CD4-positive, alpha-beta T cell treated with Interferon alpha-2 for 1 hour (primary cell): ENCODE measurements around the gene PIEZO2.

Source experiments
- DNase-seq, 2 donors: peaks; one replicate each; pipeline ENCODE4 v3.0.0-alpha.2; 2020 to 2022

The PIEZO2 gene

DNA sequence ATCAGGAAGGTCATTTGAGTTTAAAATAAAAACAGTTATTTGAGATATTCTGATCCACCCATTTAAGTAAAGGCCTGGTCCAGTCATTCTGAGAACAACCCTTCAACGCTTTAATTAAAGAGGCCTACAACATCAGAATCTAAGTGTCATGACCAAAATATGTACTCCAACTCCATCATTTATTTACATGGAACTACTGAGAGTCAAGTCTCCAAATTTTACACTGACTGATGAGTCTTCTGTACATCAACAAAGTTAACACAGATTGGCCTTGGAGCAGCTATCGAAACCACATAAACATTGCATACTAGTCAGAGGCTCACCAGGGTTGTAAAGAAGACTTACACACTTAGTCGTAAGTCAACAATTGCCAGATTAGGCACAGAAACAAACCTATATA, 37.1 kb downstream of the PIEZO2 start:
- no peak for DNase-seq

DNA sequence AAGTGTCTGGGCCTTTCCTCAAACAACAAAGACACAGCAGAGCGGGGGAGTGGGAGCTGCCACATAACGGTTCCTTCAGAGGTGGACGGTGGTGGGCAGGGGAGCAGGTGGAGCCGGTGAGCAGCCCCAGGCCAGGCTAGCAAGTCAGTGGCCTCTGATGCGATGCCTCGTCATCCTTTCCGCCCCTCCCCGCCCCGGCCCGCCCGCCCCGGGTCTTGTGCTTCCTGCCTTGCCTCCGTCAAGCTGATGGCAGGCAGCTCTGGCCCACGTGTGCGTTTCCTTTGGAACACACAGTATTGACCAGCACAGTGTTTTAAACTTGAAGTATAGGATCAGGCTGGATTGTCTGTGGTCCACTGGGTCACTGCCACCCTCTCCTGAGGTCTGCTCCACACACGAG, 38.9 kb downstream of the PIEZO2 start:
- DNase-seq, result no peak

- no peak for DNase-seq
Measured at GRCh38 chr18:11108947-11109346, 40.4 kb downstream of the PIEZO2 start.

DNA sequence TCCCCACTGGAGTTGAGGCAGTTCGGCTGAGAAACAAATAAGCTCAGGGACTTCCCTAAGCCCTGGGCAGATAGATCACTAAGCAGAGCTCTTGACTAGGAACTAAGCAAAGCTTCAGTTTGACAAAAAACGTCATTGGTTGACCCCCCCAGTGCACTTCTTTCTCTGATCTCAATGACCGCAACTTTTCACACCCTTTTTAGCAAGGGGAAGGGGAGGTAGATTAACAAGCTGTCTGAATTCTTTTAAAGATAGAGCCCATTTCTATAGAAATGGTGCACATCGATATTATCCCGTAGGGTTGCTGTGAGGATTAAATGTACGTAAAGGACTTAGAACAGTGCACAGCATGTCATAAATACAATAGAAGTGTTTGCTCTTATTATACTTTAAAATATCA, 42.5 kb downstream of the PIEZO2 start:
- no peak for DNase-seq

DNA sequence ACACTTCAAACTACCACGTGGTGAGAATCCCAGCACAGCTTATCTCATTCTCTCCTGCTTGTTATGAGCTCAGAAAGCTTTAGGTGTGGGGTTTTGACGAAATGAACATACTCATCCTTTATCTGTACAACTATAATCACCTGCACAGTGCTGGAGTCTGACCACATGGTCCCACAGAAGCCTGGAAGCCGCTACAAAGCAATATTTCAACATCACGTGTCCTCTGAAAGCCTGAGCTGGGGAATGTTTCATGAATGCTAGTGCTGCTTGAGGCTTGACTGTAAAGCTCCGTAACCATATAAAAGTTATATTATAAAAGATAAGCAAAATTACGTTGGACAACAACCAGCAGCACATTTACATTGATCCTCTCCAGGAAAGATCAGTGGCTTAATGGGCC, 43.9 kb downstream of the PIEZO2 start:
- no peak for DNase-seq

DNA sequence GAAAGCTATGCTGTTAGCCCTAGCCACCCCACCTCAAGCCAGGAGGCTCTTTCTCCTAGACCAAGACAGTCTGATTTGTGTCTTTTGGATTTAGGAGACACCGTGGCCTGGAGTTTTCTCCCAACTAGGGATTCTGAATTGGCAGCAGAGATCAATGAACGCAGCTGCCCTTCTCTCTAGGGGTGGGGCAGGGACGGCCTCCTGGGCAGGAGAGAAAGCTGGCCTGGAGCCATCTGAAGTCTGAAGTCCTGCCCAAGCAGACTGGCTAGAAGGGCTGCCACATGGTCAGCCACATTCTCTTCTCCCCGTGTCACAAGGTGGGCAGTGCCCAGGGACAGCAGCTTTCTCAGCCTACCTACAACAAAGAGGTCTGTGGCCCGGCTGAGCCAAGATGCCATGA, 45.1 kb downstream of the PIEZO2 start:
- no peak for DNase-seq

GRCh38 chr18:11096839-11097750, 52.3 kb downstream of the PIEZO2 start:
- no peak for DNase-seq

GRCh38 chr18:11096411-11096810, 53.0 kb downstream of the PIEZO2 start:
- DNase-seq, result no peak

GRCh38 chr18:11095674-11096293, 53.6 kb downstream of the PIEZO2 start:
- DNase-seq, result no peak

- DNase-seq, result no peak
Measured at GRCh38 chr18:11095211-11095610, 54.2 kb downstream of the PIEZO2 start.

DNA sequence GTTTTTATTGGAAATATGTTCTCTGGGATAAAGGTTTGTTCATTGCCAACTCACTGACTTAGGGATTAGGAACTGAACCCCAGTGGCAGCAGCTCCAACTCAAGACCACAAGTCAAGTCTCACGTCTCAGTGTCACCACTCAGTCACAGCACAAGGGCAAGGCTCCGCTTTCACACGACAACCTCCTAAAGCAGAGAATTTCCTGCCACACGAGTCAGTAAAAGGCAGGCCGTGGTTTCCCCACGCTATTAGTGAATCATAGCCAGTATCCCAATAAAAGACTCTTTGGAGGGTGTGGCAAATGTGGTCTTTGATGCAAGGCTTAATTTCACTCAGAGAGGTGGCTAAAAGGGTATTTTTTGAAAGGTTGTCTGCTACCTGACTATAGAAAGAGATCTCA, 57.6 kb downstream of the PIEZO2 start:
- DNase-seq, result no peak

GRCh38 chr18:11089931-11090715, 59.2 kb downstream of the PIEZO2 start:
- DNase-seq, result no peak

GRCh38 chr18:11081009-11081532, 68.3 kb downstream of the PIEZO2 start:
- no peak for DNase-seq

- DNase-seq, result no peak
Measured at GRCh38 chr18:11078491-11078890, 70.9 kb downstream of the PIEZO2 start.

DNA sequence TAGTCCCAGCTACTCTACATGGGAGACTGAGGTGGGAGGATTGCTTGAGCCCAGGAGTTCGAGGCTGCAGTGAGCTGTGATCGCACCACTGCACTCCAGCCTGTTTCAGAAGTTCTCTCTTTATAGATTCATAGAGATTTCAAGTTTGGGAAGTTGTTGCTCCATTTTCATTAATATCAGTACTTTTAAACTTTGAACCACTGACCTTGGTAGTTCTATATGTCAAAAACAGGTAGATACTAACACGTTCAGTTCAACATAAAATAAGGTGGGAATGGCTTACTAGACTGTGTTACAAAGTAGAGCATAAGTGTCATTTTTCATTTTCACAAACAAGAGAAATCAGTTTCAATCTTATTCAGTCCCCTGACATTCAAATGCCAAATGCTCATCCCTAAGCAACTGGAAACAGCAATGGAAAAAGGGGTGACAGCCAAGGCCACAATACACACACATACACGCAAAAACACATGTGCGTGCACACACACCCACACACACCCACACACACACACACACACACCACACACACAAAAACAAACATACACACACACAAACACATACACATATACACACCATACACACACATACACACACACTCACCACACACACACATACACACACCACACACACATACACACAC, 71.7 kb downstream of the PIEZO2 start:
- no peak for DNase-seq

GRCh38 chr18:11074889-11075288, 74.5 kb downstream of the PIEZO2 start:
- DNase-seq, result no peak

- DNase-seq, result no peak
Measured at GRCh38 chr18:11073971-11074370, 75.4 kb downstream of the PIEZO2 start.

DNA sequence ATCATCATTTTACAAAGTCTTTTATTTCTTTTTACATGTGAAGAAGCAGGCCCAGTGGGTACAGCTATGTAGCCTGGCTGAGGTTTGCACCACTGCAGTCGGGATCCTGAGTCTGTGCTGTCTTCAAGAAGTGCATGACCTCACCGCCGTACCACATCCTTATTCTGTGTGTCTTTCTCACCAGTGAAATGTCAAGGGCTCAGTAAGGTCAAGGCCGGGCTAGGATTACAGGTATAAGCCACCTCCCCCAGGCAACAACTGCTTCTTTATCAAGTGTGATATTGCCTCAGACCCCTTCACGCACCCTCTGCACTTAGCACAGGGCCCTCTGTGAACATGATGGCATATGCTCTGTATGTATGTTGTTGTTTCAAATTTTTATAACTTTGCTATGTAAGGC, 76.7 kb downstream of the PIEZO2 start:
- DNase-seq, result no peak

DNA sequence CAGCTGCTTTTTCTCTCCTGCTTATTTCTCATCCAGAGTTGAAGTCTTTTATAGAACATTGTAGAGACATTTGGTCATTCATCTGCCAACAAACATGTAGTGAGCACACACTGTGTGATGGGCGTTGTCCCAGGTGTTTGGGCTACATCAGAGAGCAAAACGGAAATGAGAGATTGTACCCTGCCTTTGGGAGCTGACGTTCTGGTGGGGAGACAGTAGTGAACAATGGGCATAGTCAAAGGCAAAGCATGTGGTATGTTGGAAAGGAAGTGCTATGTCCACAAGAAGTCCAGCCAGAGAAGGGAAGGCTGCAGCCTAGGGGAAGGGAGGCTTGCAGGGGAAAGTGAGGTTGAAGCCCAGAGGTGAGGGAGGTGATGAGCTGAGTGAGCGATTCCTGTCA, 78.1 kb downstream of the PIEZO2 start:
- no peak for DNase-seq

GRCh38 chr18:11070593-11070992, 78.8 kb downstream of the PIEZO2 start:
- DNase-seq, result no peak

- no peak for DNase-seq
Measured at GRCh38 chr18:11066038-11066437, 83.3 kb downstream of the PIEZO2 start.

- no peak for DNase-seq
Measured at GRCh38 chr18:11064727-11065460, 84.5 kb downstream of the PIEZO2 start.
